Thyroid gland (tissue), 4 donors: ENCODE results near the gene NSUN7. TPM values are rescaled to one million over a fixed set of nuclear protein-coding genes. Genes with fewer than 3 reads are reported as not detected.

Experiments used
- DNase-seq, 2 donors: peaks; one replicate each; pipeline ENCODE4 v3.0.0-alpha.2; 2019
- H3K27ac ChIP-seq, 3 donors: fragments of 200-600 bp; sonication (generic); 1 replicate in 2 of 3; 2 replicates in 1 of 3; pipeline ENCODE4 v1.5.1; 2016 to 2019; ENCODE audit warnings: mild to moderate bottlenecking in 1 of 3, moderate library complexity in 1 of 3
- H3K27me3 ChIP-seq: fragments of 200-600 bp; sonication (generic); one replicate; pipeline ENCODE4 v1.5.1; 2019
- H3K36me3 ChIP-seq, 2 donors: fragments of 200-600 bp; sonication (generic); one replicate each; pipeline ENCODE4 v1.5.1; 2016 to 2019
- H3K4me1 ChIP-seq, 2 donors: fragments of 200-600 bp; sonication (generic); one replicate each; pipeline ENCODE4 v1.5.1; 2017 to 2019
- H3K4me3 ChIP-seq, 3 donors: fragments of 200-600 bp; sonication (generic); replicated peaks in 1 of 3; 1 replicate in 2 of 3; 2 replicates in 1 of 3; pipeline ENCODE4 v1.5.1; 2016; ENCODE audit warnings: mild to moderate bottlenecking in 1 of 3
- H3K9me3 ChIP-seq: fragments of 200-600 bp; sonication (generic); one replicate; pipeline ENCODE4 v1.5.1; 2017
- CTCF ChIP-seq, 6 experiments: fragments of 200-600 bp in 3 of 6; fragments of 450-650 bp in 3 of 6; sonication (generic) in 3 of 6; IDR thresholded peaks; one replicate each; pipeline ENCODE4 v1.5.1; 2016 to 2019; ENCODE audit warnings: antibody characterized with exemption in 6 of 6, mild to moderate bottlenecking in 2 of 6, inconsistent platforms in 1 of 6, moderate library complexity in 1 of 6
- POLR2A ChIP-seq, 2 donors: fragments of 450-650 bp; IDR thresholded peaks; one replicate each; pipeline ENCODE4 v1.6.1; 2017; ENCODE audit warnings: antibody characterized with exemption in 2 of 2, mild to moderate bottlenecking in 2 of 2, moderate library complexity in 1 of 2
- WGBS, 2 donors: methylation state at CpG; one replicate each; pipeline ENCODE4 v1.1.5; 2017; 5-methylcytosine and 5-hydroxymethylcytosine counted together
- intact Hi-C: fragments of 100-400 bp; cut with DNase I; formaldehyde crosslinking; loops from one replicate; pipeline ENCODE4 v1.15.1; 2023
- total RNA-seq, 4 donors: library from RNA; depleted of rRNA; stranded (reverse); fragments of >200 nt; gene quantifications; one replicate each; pipeline ENCODE4 v1.2.3, GENCODE V29; 2016

The NSUN7 gene
- total RNA-seq, 4 donors from 2014 or later, result 14.2 to 65.2 (median 19.1) TPM

GRCh38 chr4:40731792-40732245 lies 17.9 kb upstream of the NSUN7 start:
- DNase-seq, result peak; percentile 31 to 42
- no peak overlapping the region for H3K4me3 ChIP-seq
- no peak overlapping the region for H3K27ac ChIP-seq
- no peaks in the 10 kb centered on the region for H3K9me3 ChIP-seq
- TF ChIP-seq POLR2A (IDR thresholded peaks at IDR 0.05) (no peak), CTCF (IDR thresholded peaks at IDR 0.05) (no peak)
- 11 to 16% methylated on average over 6 of the region's 6 CpGs for WGBS, 2 donors
- no peaks in the 10 kb centered on the region for H3K36me3 ChIP-seq
- intact Hi-C loops, result no loop called here
- H3K4me1 ChIP-seq, result peaks cover 5 to 7% of the 10 kb centered on the region in 2 donors
- H3K27me3 ChIP-seq, result no peaks in the 10 kb centered on the region

- TF ChIP-seq POLR2A (IDR thresholded peaks at IDR 0.05) (no peak), CTCF (IDR thresholded peaks at IDR 0.05) (no peak)
- no peaks in the 10 kb centered on the region for H3K9me3 ChIP-seq
- H3K4me3 ChIP-seq, result no peak overlapping the region
- WGBS, 2 donors, result 76 to 86% methylated on average over 7 of the region's 7 CpGs
- no peak for DNase-seq
- peaks cover 5 to 7% of the 10 kb centered on the region in 2 donors for H3K4me1 ChIP-seq
- H3K27ac ChIP-seq, result no peak overlapping the region
- H3K36me3 ChIP-seq, result no peaks in the 10 kb centered on the region
- intact Hi-C loops, result no loop called here
- no peaks in the 10 kb centered on the region for H3K27me3 ChIP-seq
Measured at GRCh38 chr4:40733752-40734151, 16.0 kb upstream of the NSUN7 start.

GRCh38 chr4:40734497-40734896 lies 15.3 kb upstream of the NSUN7 start:
- no peaks in the 10 kb centered on the region for H3K9me3 ChIP-seq
- intact Hi-C loops, result no loop called here

GRCh38 chr4:40736910-40737309 lies 12.8 kb upstream of the NSUN7 start:
- no peak overlapping the region for H3K4me3 ChIP-seq
- WGBS, 2 donors, result 87 to 99% methylated on average over 1 of the region's 1 CpG
- no peaks in the 10 kb centered on the region for H3K27me3 ChIP-seq
- no peaks in the 10 kb centered on the region for H3K36me3 ChIP-seq
- H3K9me3 ChIP-seq, result no peaks in the 10 kb centered on the region
- no peak overlapping the region for H3K27ac ChIP-seq
- intact Hi-C loops, result loop anchor here (5.0 kb wide), 1 partner anchor 160 kb away; no protein-coding TSS in a partner anchor
- TF ChIP-seq CTCF (IDR thresholded peaks at IDR 0.05) (peak in 3 of 6 experiments; percentile 50 to 65 (median 57)), POLR2A (IDR thresholded peaks at IDR 0.05) (no peak)
- peaks cover under 1 to 2% of the 10 kb centered on the region in 2 donors for H3K4me1 ChIP-seq
- no peak for DNase-seq

More at GRCh38 chr4:40734497-40734896, 15.3 kb upstream of the NSUN7 start:
- no peaks in the 10 kb centered on the region for H3K36me3 ChIP-seq
- no peaks in the 10 kb centered on the region for H3K27me3 ChIP-seq
- H3K27ac ChIP-seq, result no peak overlapping the region
- 80 to 84% methylated on average over 5 of the region's 5 CpGs for WGBS, 2 donors
- no peak for DNase-seq
- TF ChIP-seq POLR2A (IDR thresholded peaks at IDR 0.05), result no peak
- TF ChIP-seq CTCF (IDR thresholded peaks at IDR 0.05), result no peak
- no peak overlapping the region for H3K4me3 ChIP-seq
- H3K4me1 ChIP-seq, result peaks cover 5 to 7% of the 10 kb centered on the region in 2 donors

GRCh38 chr4:40737879-40738278 lies 11.9 kb upstream of the NSUN7 start:
- intact Hi-C loops, result loop anchor here (5.0 kb wide), 1 partner anchor 159 kb away; no protein-coding TSS in a partner anchor
- no peak for TF ChIP-seq POLR2A (IDR thresholded peaks at IDR 0.05)
- Histone ChIP-seq H3K4me1 (no peaks in the 10 kb centered on the region), H3K4me3 (no peak overlapping the region), H3K27ac (no peak overlapping the region), H3K36me3 (no peaks in the 10 kb centered on the region), H3K27me3 (no peaks in the 10 kb centered on the region), H3K9me3 (no peaks in the 10 kb centered on the region)
- no peak for DNase-seq
- WGBS, 2 donors, result 66 to 78% methylated on average over 2 of the region's 2 CpGs
